Esophagus squamous epithelium (tissue), 4 donors: ENCODE measurements around the gene TPK1.

ENCODE experiments used
- POLR2A ChIP-seq, 4 donors: fragments of 450-650 bp; IDR thresholded peaks; one replicate each; pipeline ENCODE4 v1.6.1; 2017; ENCODE audit warnings: antibody characterized with exemption in 4 of 4, mild to moderate bottlenecking in 4 of 4, moderate library complexity in 3 of 4
- TF ChIP-seq, protein P1 (sequence below), 6 experiments: fragments of 450-650 bp in 4 of 6; fragments of 200-600 bp in 2 of 6; sonication (generic) in 2 of 6; IDR thresholded peaks; one replicate each; pipeline ENCODE4 v1.5.1; 2016 to 2019; ENCODE audit warnings: antibody characterized with exemption in 6 of 6, mild to moderate bottlenecking in 4 of 6, moderate library complexity in 4 of 6

DNA sequence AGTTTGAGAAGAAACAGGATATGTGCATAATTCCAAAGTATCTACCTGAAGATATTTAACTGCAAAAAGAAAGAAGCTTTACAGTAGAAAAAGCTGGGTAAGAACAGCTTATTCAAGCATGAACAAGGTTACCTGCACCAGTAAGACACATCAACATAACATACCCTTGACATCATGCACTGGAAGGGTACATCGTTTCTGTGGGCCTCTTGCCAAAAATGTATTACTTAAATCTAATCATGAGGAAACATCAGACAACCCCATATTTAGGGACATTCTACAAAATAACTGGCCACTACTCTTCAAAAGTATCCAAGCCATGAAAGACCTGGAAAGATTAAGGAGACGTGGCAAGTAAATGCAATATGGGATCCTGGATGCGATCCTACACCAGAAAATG is 18.9 kb downstream of the TPK1 start:
- TF ChIP-seq POLR2A (IDR thresholded peaks at IDR 0.05), result no peak
- TF ChIP-seq, protein P1, sequence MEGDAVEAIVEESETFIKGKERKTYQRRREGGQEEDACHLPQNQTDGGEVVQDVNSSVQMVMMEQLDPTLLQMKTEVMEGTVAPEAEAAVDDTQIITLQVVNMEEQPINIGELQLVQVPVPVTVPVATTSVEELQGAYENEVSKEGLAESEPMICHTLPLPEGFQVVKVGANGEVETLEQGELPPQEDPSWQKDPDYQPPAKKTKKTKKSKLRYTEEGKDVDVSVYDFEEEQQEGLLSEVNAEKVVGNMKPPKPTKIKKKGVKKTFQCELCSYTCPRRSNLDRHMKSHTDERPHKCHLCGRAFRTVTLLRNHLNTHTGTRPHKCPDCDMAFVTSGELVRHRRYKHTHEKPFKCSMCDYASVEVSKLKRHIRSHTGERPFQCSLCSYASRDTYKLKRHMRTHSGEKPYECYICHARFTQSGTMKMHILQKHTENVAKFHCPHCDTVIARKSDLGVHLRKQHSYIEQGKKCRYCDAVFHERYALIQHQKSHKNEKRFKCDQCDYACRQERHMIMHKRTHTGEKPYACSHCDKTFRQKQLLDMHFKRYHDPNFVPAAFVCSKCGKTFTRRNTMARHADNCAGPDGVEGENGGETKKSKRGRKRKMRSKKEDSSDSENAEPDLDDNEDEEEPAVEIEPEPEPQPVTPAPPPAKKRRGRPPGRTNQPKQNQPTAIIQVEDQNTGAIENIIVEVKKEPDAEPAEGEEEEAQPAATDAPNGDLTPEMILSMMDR (IDR thresholded peaks at IDR 0.05), result no peak
